Trophoblast cell (in vitro differentiated cells and primary cell): ENCODE results near the gene DHX30.
"Not testable (repeated sequence)": the region's sequence is repeated elsewhere in the genome, so short reads cannot be mapped to it uniquely, and the experiment has no call there.

Source experiments
- DNase-seq, 2 donors: peaks; one replicate each; pipeline ENCODE4 v3.0.0-alpha.2; 2016
- H2AFZ ChIP-seq: 2 replicates; pipeline ENCODE4 v1.6.1; 2013; ENCODE audit warnings: low read length, moderate library complexity, mild to moderate bottlenecking; ENCODE audit not compliant: insufficient read depth, poor library complexity
- H2AK5ac ChIP-seq: 2 replicates; pipeline ENCODE4 v1.6.1; 2013; ENCODE audit warnings: mild to moderate bottlenecking, low read length
- H2BK120ac ChIP-seq: 2 replicates; pipeline ENCODE4 v1.6.1; 2013; ENCODE audit warnings: low read length, mild to moderate bottlenecking, moderate library complexity; ENCODE audit not compliant: insufficient read depth, poor library complexity
- H2BK12ac ChIP-seq: 2 replicates; pipeline ENCODE4 v1.6.1; 2013; ENCODE audit warnings: mild to moderate bottlenecking, low read length, moderate library complexity
- H2BK5ac ChIP-seq: 2 replicates; pipeline ENCODE4 v1.6.1; 2013; ENCODE audit warnings: low read length, low read depth, moderate library complexity, mild to moderate bottlenecking; ENCODE audit not compliant: poor library complexity
- H3K14ac ChIP-seq: 2 replicates; pipeline ENCODE4 v1.6.1; 2013; ENCODE audit warnings: mild to moderate bottlenecking, low read length
- H3K18ac ChIP-seq: 2 replicates; pipeline ENCODE4 v1.6.1; 2013; ENCODE audit warnings: mild to moderate bottlenecking, low read length
- H3K23ac ChIP-seq: 2 replicates; pipeline ENCODE4 v1.6.1; 2013; ENCODE audit warnings: low read length
- H3K27ac ChIP-seq: 2 replicates; pipeline ENCODE4 v1.5.1; 2013; ENCODE audit warnings: low read depth, mild to moderate bottlenecking, inconsistent platforms, low read length, moderate library complexity
- H3K27me3 ChIP-seq: 2 replicates; pipeline ENCODE4 v1.6.1; 2013; ENCODE audit warnings: inconsistent platforms, mild to moderate bottlenecking, low read length, moderate library complexity; ENCODE audit not compliant: insufficient read depth
- H3K36me3 ChIP-seq, 2 experiments: 1 replicate in 1 of 2; 2 replicates in 1 of 2; pipeline ENCODE4 v1.6.1; 2013; ENCODE audit warnings: low read length in 2 of 2, mild to moderate bottlenecking in 2 of 2, moderate library complexity in 1 of 2; ENCODE audit not compliant: insufficient read depth in 2 of 2, control insufficient read depth in 1 of 2
- H3K4ac ChIP-seq: 2 replicates; pipeline ENCODE4 v1.6.1; 2013; ENCODE audit warnings: low read depth, mild to moderate bottlenecking, low read length, moderate library complexity
- H3K4me1 ChIP-seq, 2 experiments: 1 replicate in 1 of 2; 2 replicates in 1 of 2; pipeline ENCODE4 v1.6.1; 2013; ENCODE audit warnings: low read length in 2 of 2, mild to moderate bottlenecking in 2 of 2, moderate library complexity in 1 of 2; ENCODE audit not compliant: insufficient read depth in 2 of 2, control insufficient read depth in 1 of 2
- H3K4me2 ChIP-seq: 2 replicates; pipeline ENCODE4 v1.6.1; 2013; ENCODE audit warnings: inconsistent platforms, mild to moderate bottlenecking, low read length, moderate library complexity
- H3K4me3 ChIP-seq: 2 replicates; pipeline ENCODE4 v1.5.1; 2013; ENCODE audit warnings: mild to moderate bottlenecking, low read depth, low read length, inconsistent platforms
- H3K79me1 ChIP-seq: one replicate; pipeline ENCODE4 v1.6.1; 2013; ENCODE audit warnings: low read length
- H3K79me2 ChIP-seq: 2 replicates; pipeline ENCODE4 v1.6.1; 2013; ENCODE audit warnings: low read length, mild to moderate bottlenecking; ENCODE audit not compliant: control insufficient read depth, insufficient read depth, poor library complexity
- H3K9ac ChIP-seq: 2 replicates; pipeline ENCODE4 v1.6.1; 2013; ENCODE audit warnings: mild to moderate bottlenecking, low read length
- H3K9me3 ChIP-seq: 2 replicates; pipeline ENCODE4 v1.6.1; 2013; ENCODE audit warnings: low read depth, mild to moderate bottlenecking, control low read depth, inconsistent platforms, low read length; ENCODE audit not compliant: insufficient read depth
- H4K12ac ChIP-seq: 2 replicates; pipeline ENCODE4 v1.6.1; 2013; ENCODE audit warnings: low read depth, mild to moderate bottlenecking, low read length, moderate library complexity
- H4K8ac ChIP-seq: 2 replicates; pipeline ENCODE4 v1.6.1; 2013; ENCODE audit warnings: low read depth, mild to moderate bottlenecking, low read length, moderate library complexity
- H4K91ac ChIP-seq: one replicate; pipeline ENCODE4 v1.6.1; 2013; ENCODE audit warnings: low read depth, mild to moderate bottlenecking, low read length, moderate library complexity
- WGBS: extraction: QIAGEN DNeasy Blood & Tissue Kit; methylation state at CpG from one replicate; pipeline ENCODE4 v1.1.7; 2013; ENCODE audit warnings: missing lambda C conversion rate; ENCODE audit not compliant: insufficient read length, insufficient coverage; ENCODE audit errors: extremely low coverage; 5-methylcytosine and 5-hydroxymethylcytosine counted together

Gene DHX30

DNA sequence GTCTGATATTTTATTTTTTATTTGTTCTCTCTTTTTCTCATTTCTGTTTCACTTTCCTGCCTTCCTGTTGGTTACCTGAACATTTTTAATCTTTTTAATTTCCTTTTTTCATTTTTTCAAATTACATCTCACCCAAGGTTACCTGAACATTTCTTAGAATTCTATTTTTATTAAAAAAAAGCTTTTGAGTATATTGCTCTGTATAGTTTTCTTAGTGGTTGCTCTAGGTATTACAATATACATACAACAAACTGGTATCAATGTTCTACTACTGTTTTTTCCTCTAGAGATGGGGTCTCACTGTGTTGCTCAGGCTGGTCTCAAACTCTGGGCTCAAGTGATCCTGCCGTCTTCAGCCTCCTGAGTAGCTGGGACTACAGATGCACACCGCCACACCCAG lies 79.4 kb downstream of the DHX30 start:
- Histone ChIP-seq H3K4me2 (no peak overlapping the region), H4K12ac (no peak overlapping the region), H2BK120ac (no peak overlapping the region), H3K4me1 (peaks cover 2 to 3% of the 10 kb centered on the region in 2 experiments), H2AFZ (no peak overlapping the region), H4K8ac (no peak overlapping the region), H3K4me3 (no peak overlapping the region), H3K79me1 (no peaks in the 10 kb centered on the region), H3K4ac (no peak overlapping the region), H4K91ac (no peak overlapping the region), H2BK5ac (no peak overlapping the region), H2AK5ac (no peak overlapping the region), H2BK12ac (no peak overlapping the region), H3K27ac (no peak overlapping the region), H3K9ac (no peak overlapping the region), H3K9me3 (no peaks in the 10 kb centered on the region), H3K36me3 (peaks cover 4 to 10% of the 10 kb centered on the region in 2 experiments), H3K27me3 (no peaks in the 10 kb centered on the region), H3K14ac (no peak overlapping the region), H3K79me2 (no peaks in the 10 kb centered on the region), H3K23ac (no peak overlapping the region), H3K18ac (no peak overlapping the region)
- no peak for DNase-seq
- no CpG with 5 or more reads among the region's 2 CpGs for WGBS

- Histone ChIP-seq H3K14ac (no peak overlapping the region), H3K18ac (no peak overlapping the region), H3K9me3 (no peaks in the 10 kb centered on the region), H4K12ac (no peak overlapping the region), H2BK12ac (no peak overlapping the region), H3K4me2 (no peak overlapping the region), H3K27me3 (no peaks in the 10 kb centered on the region), H4K91ac (no peak overlapping the region), H2AK5ac (no peak overlapping the region), H3K4me1 (peaks cover 0 to 3% of the 10 kb centered on the region in 2 experiments), H3K4ac (no peak overlapping the region), H2BK120ac (no peak overlapping the region), H4K8ac (no peak overlapping the region), H3K9ac (no peak overlapping the region), H3K23ac (no peak overlapping the region), H3K36me3 (peaks cover 5 to 10% of the 10 kb centered on the region in 2 experiments), H3K79me1 (no peaks in the 10 kb centered on the region), H3K4me3 (no peak overlapping the region), H2BK5ac (no peak overlapping the region), H2AFZ (no peak overlapping the region), H3K79me2 (no peaks in the 10 kb centered on the region), H3K27ac (no peak overlapping the region)
- DNase-seq, result peak in 1 of 2 donors; percentile 17
- no CpG with 5 or more reads among the region's 3 CpGs for WGBS
Observed at GRCh38 chr3:47884603-47885002, 81.7 kb downstream of the DHX30 start.

DNA sequence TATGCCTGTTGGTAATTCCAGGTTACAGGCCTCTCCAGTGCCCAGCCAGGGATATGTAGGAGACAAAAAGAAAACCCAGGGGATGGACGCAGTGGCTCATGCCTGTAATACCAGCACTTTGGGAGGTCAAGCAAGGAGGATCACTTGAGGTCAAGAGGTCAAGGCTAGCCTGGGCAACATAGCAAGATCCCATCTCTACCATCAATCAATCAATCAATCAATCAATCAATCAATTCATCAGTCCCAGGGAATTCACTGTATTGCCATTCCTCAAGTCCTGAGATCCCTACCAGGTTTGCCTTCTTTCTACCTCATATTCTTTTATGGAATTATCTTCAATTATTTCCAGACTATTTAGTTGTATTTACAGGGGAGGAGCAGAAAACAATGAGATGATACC lies 82.2 kb downstream of the DHX30 start:
- no peak overlapping the region for H3K23ac ChIP-seq
- H3K9ac ChIP-seq, result no peak overlapping the region
- no peak overlapping the region for H3K27ac ChIP-seq
- H3K14ac ChIP-seq, result no peak overlapping the region
- no peak overlapping the region for H2BK5ac ChIP-seq
- WGBS, result no CpG with 5 or more reads among the region's 1 CpG
- H2BK120ac ChIP-seq, result no peak overlapping the region
- no peaks in the 10 kb centered on the region for H3K27me3 ChIP-seq
- no peak overlapping the region for H3K18ac ChIP-seq
- H2AK5ac ChIP-seq, result no peak overlapping the region
- no peak overlapping the region for H3K4me2 ChIP-seq
- no peak overlapping the region for H3K4ac ChIP-seq
- H3K9me3 ChIP-seq, result no peaks in the 10 kb centered on the region
- no peaks in the 10 kb centered on the region for H3K79me1 ChIP-seq
- no peak overlapping the region for H2AFZ ChIP-seq
- H4K12ac ChIP-seq, result no peak overlapping the region
- H4K91ac ChIP-seq, result no peak overlapping the region
- no peak overlapping the region for H4K8ac ChIP-seq
- no peak overlapping the region for H3K4me3 ChIP-seq
- no peaks in the 10 kb centered on the region for H3K79me2 ChIP-seq
- no peak overlapping the region for H2BK12ac ChIP-seq
- DNase-seq, result no peak
- H3K4me1 ChIP-seq, result peaks cover 0 to 3% of the 10 kb centered on the region in 2 experiments
- peaks cover 5 to 10% of the 10 kb centered on the region in 2 experiments for H3K36me3 ChIP-seq

DNA sequence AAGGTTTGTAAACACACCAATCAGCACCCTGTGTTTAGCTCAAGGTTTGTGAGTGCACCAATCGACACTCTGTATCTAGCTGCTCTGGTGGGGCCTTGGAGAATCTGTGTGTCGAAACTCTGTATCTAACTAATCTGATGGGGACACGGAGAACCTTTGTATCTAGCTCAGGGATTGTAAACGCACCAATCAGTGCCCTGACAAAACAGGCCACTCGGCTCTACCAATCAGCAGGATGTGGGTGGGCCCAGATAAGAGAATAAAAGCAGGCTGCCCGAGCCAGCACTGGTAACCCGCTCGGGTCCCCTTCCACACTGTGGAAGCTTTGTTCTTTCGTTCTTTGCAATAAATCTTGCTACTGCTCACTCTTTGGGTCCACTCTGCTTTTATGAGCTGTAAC lies 85.1 kb downstream of the DHX30 start:
- H3K18ac ChIP-seq, H3K4me3 ChIP-seq: not testable (repeated sequence)
- WGBS, result no CpG with 5 or more reads among the region's 9 CpGs

More for the DNA sequence above, 85.1 kb downstream of the DHX30 start:
- H3K9me3 ChIP-seq, H3K27ac ChIP-seq, H4K12ac ChIP-seq, H3K4me2 ChIP-seq, H3K4me1 ChIP-seq, H2BK12ac ChIP-seq, H2AFZ ChIP-seq, H3K9ac ChIP-seq, H4K91ac ChIP-seq, H3K4ac ChIP-seq, H4K8ac ChIP-seq, H3K27me3 ChIP-seq, H3K23ac ChIP-seq, H2BK120ac ChIP-seq, H3K79me2 ChIP-seq, DNase-seq, H3K79me1 ChIP-seq, H3K14ac ChIP-seq, H2AK5ac ChIP-seq, H2BK5ac ChIP-seq: not testable (repeated sequence)
- H3K36me3 ChIP-seq, result peaks cover 20 to 24% of the 10 kb centered on the region in 2 experiments
